Fibroblast of lung (primary cell): ENCODE data around the gene CELF2.

ENCODE experiments used
- CTCF ChIP-seq, 2 donors: IDR thresholded peaks in 1 of 2; conservative IDR thresholded peaks in 1 of 2; 1 replicate in 1 of 2; 2 replicates in 1 of 2; pipeline ENCODE4 v1.5.1; 2011 to 2012; ENCODE audit warnings: low read length in 2 of 2, control low read depth in 1 of 2, inconsistent platforms in 1 of 2, low read depth in 1 of 2, mild to moderate bottlenecking in 1 of 2
- EZH2 ChIP-seq: IDR thresholded peaks from 2 replicates; pipeline ENCODE4 v1.5.1; 2012; ENCODE audit warnings: low read length, control low read depth, mild to moderate bottlenecking; ENCODE audit errors: missing control alignments

DNA sequence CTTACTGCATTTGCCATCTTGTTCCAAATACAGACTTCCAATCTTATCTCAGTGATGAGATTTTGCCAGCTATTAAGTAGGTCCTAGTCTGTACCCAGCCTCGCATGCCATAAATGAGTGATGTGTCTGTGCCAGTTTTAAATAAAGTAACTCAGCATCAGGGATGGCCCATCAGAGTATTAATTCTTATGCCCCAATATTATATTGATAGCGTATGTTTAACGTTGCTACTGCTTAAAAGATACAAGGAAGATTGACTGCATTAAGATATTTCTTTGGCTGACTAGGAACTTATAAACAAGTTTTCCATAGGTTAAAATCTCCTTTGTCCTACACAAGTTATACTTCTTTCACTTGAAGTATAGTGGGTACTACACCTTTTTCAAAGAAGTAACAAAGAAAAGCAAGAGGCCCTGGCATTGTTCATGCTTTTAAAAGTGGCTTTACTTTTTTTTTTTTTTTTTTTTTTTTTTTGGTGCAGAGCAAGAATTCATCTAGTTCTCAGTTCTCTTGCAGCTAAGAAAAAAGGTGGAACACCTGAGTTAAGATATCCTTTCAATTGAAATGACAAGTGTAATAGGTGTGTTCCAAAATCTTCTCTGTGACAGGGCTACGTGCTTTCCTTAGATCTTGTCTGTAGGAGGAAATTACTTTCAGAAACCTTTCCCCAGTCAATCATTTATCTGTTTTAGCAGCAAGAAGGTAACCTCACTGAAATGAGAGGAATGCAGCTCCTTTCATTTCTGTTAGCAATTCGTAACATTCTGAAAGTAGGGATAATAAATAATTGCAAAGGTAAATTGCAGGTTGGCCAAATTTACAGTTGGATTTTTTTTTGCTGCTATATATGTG lies 245.0 kb downstream of the CELF2 start:
- TF ChIP-seq CTCF (conservative IDR thresholded peaks at IDR 0.05 in 1 of 2, IDR thresholded peaks at IDR 0.05 in 1 of 2; ENCODE audit: low read depth in 1 of 2, low read length in 2 of 2), result no peak
- TF ChIP-seq EZH2, result no peak
